K562 (cell line): ENCODE results near the gene NOSTRIN. TPM values are rescaled to one million over a fixed set of nuclear protein-coding genes. Genes with fewer than 3 reads are reported as not detected.
A peak's percentile ranks its signal among the peaks of the same experiment; 100 is the strongest.

ENCODE experiments used
- ATF6 ChIP-seq: sonication (generic); formaldehyde crosslinking; IDR thresholded peaks from 2 replicates; pipeline ENCODE4 v1.4.0; 2020; ENCODE audit warnings: mild to moderate bottlenecking, missing genetic modification reagents
- BRD4 ChIP-seq: fragments of 200-600 bp; sonication (generic); IDR thresholded peaks from 2 replicates; pipeline ENCODE4 v1.6.1; 2017; ENCODE audit warnings: inconsistent platforms
- CCNT2 ChIP-seq: IDR thresholded peaks from 2 replicates; pipeline ENCODE4 v1.6.1; 2011; ENCODE audit warnings: borderline replicate concordance, low read depth, mild to moderate bottlenecking, moderate library complexity, mixed read lengths, low read length; ENCODE audit not compliant: insufficient read length; ENCODE audit errors: extremely low read depth
- CTCFL ChIP-seq: IDR thresholded peaks from 2 replicates; pipeline ENCODE4 v1.6.1; 2011; ENCODE audit warnings: borderline replicate concordance, low read depth, mild to moderate bottlenecking, moderate library complexity, low read length; ENCODE audit not compliant: insufficient read depth, poor library complexity, severe bottlenecking
- DIDO1 ChIP-seq: fragments of 450-650 bp; IDR thresholded peaks from 2 replicates; pipeline ENCODE4 v1.6.1; 2016; ENCODE audit warnings: low read depth, missing biosample characterization, missing genetic modification characterization
- EZH2 ChIP-seq: IDR thresholded peaks from 2 replicates; pipeline ENCODE4 v1.6.1; 2012; ENCODE audit warnings: low read depth, mild to moderate bottlenecking, inconsistent platforms, low read length, borderline replicate concordance
- FOXA1 ChIP-seq: fragments of 450-650 bp; IDR thresholded peaks from 2 replicates; pipeline ENCODE4 v1.6.1; 2016; ENCODE audit warnings: mild to moderate bottlenecking, borderline replicate concordance
- FOXK2 ChIP-seq, 2 experiments: fragments of 450-650 bp; IDR thresholded peaks in 1 of 2; conservative IDR thresholded peaks in 1 of 2; 2 replicates each; pipeline ENCODE4 v1.6.1; 2016; ENCODE audit warnings: low read depth in 2 of 2, mild to moderate bottlenecking in 1 of 2
- POLR2AphosphoS2 ChIP-seq: IDR thresholded peaks from 2 replicates; pipeline ENCODE4 v1.6.1; 2012; ENCODE audit warnings: low read length, improper control_type of control experiment
- SPI1 ChIP-seq: IDR thresholded peaks from 2 replicates; pipeline ENCODE4 v1.6.1; 2011; ENCODE audit warnings: low read depth, low read length, control low read depth, borderline replicate concordance
- STAT6 ChIP-seq: sonication (generic); formaldehyde crosslinking; IDR thresholded peaks from 2 replicates; pipeline ENCODE4 v1.8.1; 2023; ENCODE audit warnings: mild to moderate bottlenecking, missing genetic modification reagents
- TCF15 ChIP-seq: fragments of 250-450 bp; sonication (Bioruptor Pico); IDR thresholded peaks from 2 replicates; pipeline ENCODE4 v1.8.0; 2022; ENCODE audit warnings: moderate library complexity, mild to moderate bottlenecking, inconsistent platforms
- TFAP4 ChIP-seq: sonication (generic); formaldehyde crosslinking; IDR thresholded peaks from 2 replicates; pipeline ENCODE4 v1.8.0; 2022; ENCODE audit warnings: missing genetic modification reagents, mild to moderate bottlenecking, moderate library complexity, borderline replicate concordance
- XRCC3 ChIP-seq: fragments of 450-650 bp; IDR thresholded peaks from 2 replicates; pipeline ENCODE4 v1.6.1; 2017; ENCODE audit warnings: mild to moderate bottlenecking, moderate library complexity
- YY1 ChIP-seq, 3 experiments: IDR thresholded peaks; 2 replicates each; pipeline ENCODE4 v1.6.1; 2011; ENCODE audit warnings: low read length in 2 of 3, mild to moderate bottlenecking in 2 of 3, moderate library complexity in 2 of 3, borderline replicate concordance in 1 of 3, control low read depth in 1 of 3, low read depth in 1 of 3; ENCODE audit not compliant: insufficient read depth in 3 of 3, insufficient replicate concordance in 2 of 3, control insufficient read depth in 1 of 3, insufficient read length in 1 of 3; ENCODE audit errors: extremely low read depth in 1 of 3
- ZKSCAN8 ChIP-seq: fragments of 200-800 bp; sonication (Bioruptor generic); IDR thresholded peaks from 2 replicates; pipeline ENCODE4 v1.6.1; 2016; ENCODE audit warnings: missing genetic modification characterization, missing compliant biosample characterization
- ZNF197 ChIP-seq: fragments of 200-800 bp; sonication (Bioruptor generic); IDR thresholded peaks from 2 replicates; pipeline ENCODE4 v1.6.1; 2016; ENCODE audit warnings: low read depth, missing genetic modification characterization, missing compliant biosample characterization
- polyA plus RNA-seq, 8 experiments: library from polyadenylated mRNA; depleted of rRNA in 4 of 8; stranded (reverse) in 5 of 8; unstranded in 3 of 8; fragments of >200 nt; fragmentation: Nextera tagmentation in 2 of 8; fragmentation: Illumina TruSeq in 1 of 8; extraction: Ambion mirVana in 2 of 8; extraction: Trizol in 1 of 8; gene quantifications; 2 replicates each; pipeline versions ENCODE4 v1.2.1 to v1.2.3, GENCODE V29; 2011 to 2014; ENCODE audit warnings: inconsistent platforms in 1 of 8, missing spikeins in 1 of 8
- total RNA-seq, 7 experiments: library from RNA; depleted of rRNA in 6 of 7; stranded (reverse); fragments of >200 nt in 6 of 7; fragmentation: Illumina TruSeq in 2 of 7; extraction: Trizol in 2 of 7; gene quantifications; 2 replicates each; pipeline versions ENCODE4 v1.2.1 to v1.2.3, GENCODE V29; 2011 to 2021; ENCODE audit warnings: low replicate concordance in 1 of 7

Gene NOSTRIN
- total and polyA plus RNA-seq, 9 of the 15 experiments (the other 6 are each of a cell fraction or from before 2014, with no cell fraction given) = 26.7 to 82.9 (median 56.3) TPM

GRCh38 chr2:168851674-168852320 is 49.4 kb downstream of the NOSTRIN start (continued):
- TF ChIP-seq TCF15 (no peak), ZKSCAN8 (no peak; the same call in 1 of the 2 replicates), TFAP4 (peak; percentile 91), FOXK2 (conservative IDR thresholded peaks at IDR 0.05 in 1 of 2, IDR thresholded peaks at IDR 0.05 in 1 of 2; ENCODE audit: low read depth in 2 of 2) (no peak), XRCC3 (no peak), DIDO1 (tag) (no peak), SPI1 (0 out of 2 replicates have a peak, but pooled peaks have one; percentile 49), CCNT2 (peak; percentile 96), ATF6 (CRISPR knock-in tag) (no peak), EZH2 (no peak), STAT6 (CRISPR knock-in tag) (no peak), FOXA1 (no peak), ZNF197 (CRISPR knock-in tag) (peak; percentile 57; the same call in 1 of the 2 replicates), CTCFL (no peak), BRD4 (no peak), YY1 (IDR thresholded peaks at IDR 0.05; ENCODE audit: borderline replicate concordance in 1 of 3, control insufficient read depth in 1 of 3, extremely low read depth in 1 of 3, insufficient read depth in 3 of 3, insufficient read length in 1 of 3, insufficient replicate concordance in 2 of 3, low read depth in 1 of 3, low read length in 2 of 3) (peak in 2 of 3 experiments; percentile 23 to 54), POLR2AphosphoS2 (peak; percentile 80; the same call in 1 of the 2 replicates)
